Measurements from ENCODE around the gene LRRC1. TPM values are rescaled to one million over a fixed set of nuclear protein-coding genes. Genes with fewer than 3 reads are reported as not detected.

The LRRC1 gene
- polyA plus RNA-seq, 1 experiment, result 13.9 TPM

DNA sequence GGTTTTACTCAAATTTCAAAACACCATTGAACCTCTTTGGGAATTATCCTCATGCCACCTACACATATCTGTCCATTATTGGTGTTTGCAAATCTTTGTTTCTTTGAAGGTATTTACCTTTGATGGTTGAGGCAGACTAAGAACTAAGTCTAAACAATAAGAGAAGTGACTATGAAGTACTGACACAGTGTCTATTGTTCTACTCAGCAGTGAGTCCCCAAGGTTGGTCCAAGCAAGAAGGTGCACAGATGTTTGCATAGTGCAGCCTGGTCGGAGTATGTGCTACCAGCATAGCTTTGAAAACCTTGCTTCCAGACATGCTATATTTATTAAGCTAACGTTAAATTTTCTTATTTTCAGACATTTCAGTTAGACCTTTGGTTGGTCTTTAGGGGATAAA, 19.5 kb downstream of the LRRC1 start:
- TF ChIP-seq, protein P1, sequence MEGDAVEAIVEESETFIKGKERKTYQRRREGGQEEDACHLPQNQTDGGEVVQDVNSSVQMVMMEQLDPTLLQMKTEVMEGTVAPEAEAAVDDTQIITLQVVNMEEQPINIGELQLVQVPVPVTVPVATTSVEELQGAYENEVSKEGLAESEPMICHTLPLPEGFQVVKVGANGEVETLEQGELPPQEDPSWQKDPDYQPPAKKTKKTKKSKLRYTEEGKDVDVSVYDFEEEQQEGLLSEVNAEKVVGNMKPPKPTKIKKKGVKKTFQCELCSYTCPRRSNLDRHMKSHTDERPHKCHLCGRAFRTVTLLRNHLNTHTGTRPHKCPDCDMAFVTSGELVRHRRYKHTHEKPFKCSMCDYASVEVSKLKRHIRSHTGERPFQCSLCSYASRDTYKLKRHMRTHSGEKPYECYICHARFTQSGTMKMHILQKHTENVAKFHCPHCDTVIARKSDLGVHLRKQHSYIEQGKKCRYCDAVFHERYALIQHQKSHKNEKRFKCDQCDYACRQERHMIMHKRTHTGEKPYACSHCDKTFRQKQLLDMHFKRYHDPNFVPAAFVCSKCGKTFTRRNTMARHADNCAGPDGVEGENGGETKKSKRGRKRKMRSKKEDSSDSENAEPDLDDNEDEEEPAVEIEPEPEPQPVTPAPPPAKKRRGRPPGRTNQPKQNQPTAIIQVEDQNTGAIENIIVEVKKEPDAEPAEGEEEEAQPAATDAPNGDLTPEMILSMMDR (IDR thresholded peaks at IDR 0.05; ENCODE audit: low read depth, low read length), result no peak
- Histone ChIP-seq H3K9me3 (ENCODE audit: control insufficient read depth, insufficient read depth, low read length) (no peaks in the 10 kb centered on the region), H3K27me3 (ENCODE audit: control insufficient read depth, insufficient read depth, low read length) (no peaks in the 10 kb centered on the region), H3K4me3 (ENCODE audit: low read depth, low read length) (no peak overlapping the region), H3K27ac (ENCODE audit: low read depth, low read length) (no peak overlapping the region)
- POLR2A ChIA-PET, result no interaction called here
- DNase-seq (ENCODE audit: low read depth, low spot score), result no peak
- CTCF ChIA-PET, result no interaction called here

DNA sequence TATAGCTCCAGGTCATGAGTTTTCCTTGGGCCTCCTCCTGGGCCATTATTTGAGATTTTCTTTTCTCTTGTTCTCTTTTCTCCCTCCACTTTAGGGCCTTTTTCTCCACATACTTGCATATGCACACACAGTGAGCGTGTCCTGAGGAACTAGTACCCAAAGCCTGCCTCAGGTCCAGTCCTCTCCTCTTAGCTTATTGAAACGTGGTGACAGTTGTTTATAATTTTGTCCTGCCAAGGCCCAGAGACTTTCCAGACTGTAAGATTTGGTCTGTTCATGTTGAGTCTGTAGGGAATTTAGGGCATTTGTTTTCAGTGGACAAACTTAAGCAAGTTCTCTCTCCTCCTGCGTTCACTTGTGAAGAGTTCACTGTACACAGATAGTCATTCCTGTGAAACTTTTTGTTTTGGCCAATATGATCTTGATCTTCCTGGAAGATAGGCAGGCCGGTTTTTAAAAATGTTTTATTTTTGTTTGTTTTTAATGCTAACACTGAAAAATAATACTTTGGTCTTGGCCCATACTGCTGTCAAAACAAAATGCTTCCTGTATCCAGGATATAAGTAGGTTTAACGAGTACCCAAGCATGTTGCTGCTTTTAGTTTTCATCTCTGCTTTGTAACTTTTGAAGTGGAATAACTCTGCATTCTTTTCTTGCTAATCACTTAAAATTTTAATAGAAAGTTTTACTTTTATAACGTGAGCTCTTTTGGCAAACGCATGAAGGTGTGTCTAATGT, 20.7 kb downstream of the LRRC1 start:
- ChIA-PET POLR2A (no interaction called here), CTCF (interaction anchor here (1.4 to 3.1 kb wide), 2 partner anchors 87 to 140 kb away, joined by 4 to 16 read pairs; no protein-coding TSS in a partner anchor)
- Histone ChIP-seq H3K9me3 (ENCODE audit: control insufficient read depth, insufficient read depth, low read length) (no peaks in the 10 kb centered on the region), H3K4me3 (ENCODE audit: low read depth, low read length) (no peak overlapping the region), H3K27me3 (ENCODE audit: control insufficient read depth, insufficient read depth, low read length) (no peaks in the 10 kb centered on the region), H3K27ac (ENCODE audit: low read depth, low read length) (no peak overlapping the region)
- TF ChIP-seq, protein P1 (IDR thresholded peaks at IDR 0.05; ENCODE audit: low read depth, low read length), result no peak
- DNase-seq (ENCODE audit: low read depth, low spot score), result no peak

DNA sequence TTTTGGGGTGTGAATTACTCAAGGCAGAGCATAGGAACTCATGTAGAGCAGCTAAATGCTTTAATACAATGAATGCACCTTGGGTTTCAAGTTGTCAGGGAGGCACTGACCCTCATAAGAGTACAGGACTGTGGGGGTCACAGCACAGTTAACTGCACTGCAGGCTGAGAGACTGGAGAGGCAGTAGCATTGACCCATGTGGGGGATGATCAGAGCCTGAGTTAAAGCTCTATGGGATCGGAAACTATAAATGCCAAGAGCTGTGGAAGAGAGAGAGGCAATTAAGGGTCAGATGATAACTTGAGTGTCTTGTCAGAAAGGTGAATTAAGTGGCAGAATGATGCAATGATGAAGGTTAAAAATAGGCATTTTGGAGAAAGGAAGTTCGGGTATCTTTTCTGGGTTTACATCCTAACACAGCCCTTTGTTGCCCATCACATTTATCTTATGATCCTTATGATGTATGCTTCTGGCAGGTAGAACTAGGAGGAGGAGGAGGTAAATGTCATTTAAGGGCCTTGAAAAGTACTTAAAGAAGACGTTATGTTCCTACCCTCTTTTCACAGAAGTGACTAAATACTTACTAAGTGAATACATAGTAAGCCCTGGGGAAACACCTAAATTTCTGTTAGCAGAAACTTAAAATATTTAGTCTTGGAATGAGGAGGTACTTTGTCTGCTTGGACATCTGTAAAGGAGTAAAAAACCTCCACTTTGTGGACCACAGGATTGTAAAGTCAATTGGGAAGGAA, 24.2 kb downstream of the LRRC1 start:
- Histone ChIP-seq H3K4me3 (ENCODE audit: low read depth, low read length) (no peak overlapping the region), H3K27me3 (ENCODE audit: control insufficient read depth, insufficient read depth, low read length) (no peaks in the 10 kb centered on the region), H3K27ac (ENCODE audit: low read depth, low read length) (no peak overlapping the region), H3K9me3 (ENCODE audit: control insufficient read depth, insufficient read depth, low read length) (no peaks in the 10 kb centered on the region)
- TF ChIP-seq, protein P1 (IDR thresholded peaks at IDR 0.05; ENCODE audit: low read depth, low read length), result no peak
- DNase-seq (ENCODE audit: low read depth, low spot score), result no peak
- ChIA-PET POLR2A (no interaction called here), CTCF (no interaction called here)

DNA sequence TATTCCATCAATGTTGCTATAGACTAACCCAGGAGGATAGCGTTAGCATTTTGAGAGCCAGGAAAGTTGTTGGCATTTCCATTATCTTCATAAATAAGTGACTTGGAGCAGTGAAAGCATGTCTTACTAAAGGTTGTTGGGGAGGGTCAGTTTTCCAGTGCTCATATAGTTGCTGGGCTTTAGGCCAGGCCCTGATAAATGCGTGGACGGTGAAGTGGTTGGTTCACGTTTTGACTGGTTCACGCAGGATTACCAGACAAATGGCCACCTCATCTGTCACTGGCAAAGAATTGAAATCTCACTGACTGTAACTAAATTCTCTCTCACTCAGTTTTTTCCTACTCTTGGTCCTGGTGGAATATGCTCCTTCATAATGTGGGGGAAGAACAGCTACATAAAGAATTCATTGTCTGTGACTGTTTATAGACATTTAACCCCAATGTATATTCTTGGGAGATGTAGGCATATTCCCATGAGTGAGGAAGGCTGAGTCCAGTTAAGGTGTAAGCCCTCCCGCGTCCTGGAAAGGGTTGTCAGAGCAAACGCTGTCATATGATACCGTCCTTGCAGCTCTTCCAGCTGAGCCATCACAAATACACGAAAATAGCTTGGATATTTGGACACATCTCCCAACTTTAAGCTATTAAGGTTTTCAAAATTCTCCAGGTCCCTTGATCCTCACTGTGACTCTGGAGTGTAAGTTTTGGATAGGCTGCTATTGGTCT, 27.8 kb downstream of the LRRC1 start:
- TF ChIP-seq, protein P1 (IDR thresholded peaks at IDR 0.05; ENCODE audit: low read depth, low read length), result no peak
- ChIA-PET CTCF (interaction anchor here (1.3 kb wide), 1 partner anchor 104 kb away, joined by 4 read pairs; no protein-coding TSS in a partner anchor), POLR2A (no interaction called here)
- no peak for DNase-seq (ENCODE audit: low read depth, low spot score)
- H3K4me3 ChIP-seq (ENCODE audit: low read depth, low read length), result no peak overlapping the region
- no peaks in the 10 kb centered on the region for H3K27me3 ChIP-seq (ENCODE audit: control insufficient read depth, insufficient read depth, low read length)
- H3K9me3 ChIP-seq (ENCODE audit: control insufficient read depth, insufficient read depth, low read length), result no peaks in the 10 kb centered on the region
- no peak overlapping the region for H3K27ac ChIP-seq (ENCODE audit: low read depth, low read length)
